AG04449 (cell line): Measurements from ENCODE around the gene RTP4.
A peak's percentile ranks its signal among the peaks of the same experiment; 100 is the strongest.
"Not testable (repeated sequence)": the region's sequence is repeated elsewhere in the genome, so short reads cannot be mapped to it uniquely, and the experiment has no call there.

Experiments used
- CTCF ChIA-PET: fragments of 350-600 bp; formaldehyde crosslinking; extraction: SDS; loops from one replicate; lab custom pipeline; 2021; ENCODE audit warnings: antibody characterized with exemption; lab: Yijun Ruan, JAX
- POLR2A ChIA-PET: fragments of 400-600, 350-600 bp; formaldehyde crosslinking; extraction: SDS; loops from one replicate; lab custom pipeline; 2020; ENCODE audit warnings: antibody characterized with exemption, inconsistent platforms; lab: Yijun Ruan, JAX
- DNase-seq: peaks from one replicate; pipeline ENCODE4 v3.0.0-alpha.2; 2010; ENCODE audit warnings: low read depth, low spot score
- H3K4me3 ChIP-seq: 2 replicates; pipeline ENCODE4 v1.5.1; 2011; ENCODE audit warnings: low read depth, mild to moderate bottlenecking, control low read depth, low read length
- TF ChIP-seq, protein P1 (sequence below): IDR thresholded peaks from one replicate; pipeline ENCODE4 v1.5.1; 2011; ENCODE audit warnings: mild to moderate bottlenecking, moderate library complexity, low read length, control low read depth, inconsistent platforms; ENCODE audit not compliant: insufficient read depth; ENCODE audit errors: missing control alignments

RTP4 gene

DNA sequence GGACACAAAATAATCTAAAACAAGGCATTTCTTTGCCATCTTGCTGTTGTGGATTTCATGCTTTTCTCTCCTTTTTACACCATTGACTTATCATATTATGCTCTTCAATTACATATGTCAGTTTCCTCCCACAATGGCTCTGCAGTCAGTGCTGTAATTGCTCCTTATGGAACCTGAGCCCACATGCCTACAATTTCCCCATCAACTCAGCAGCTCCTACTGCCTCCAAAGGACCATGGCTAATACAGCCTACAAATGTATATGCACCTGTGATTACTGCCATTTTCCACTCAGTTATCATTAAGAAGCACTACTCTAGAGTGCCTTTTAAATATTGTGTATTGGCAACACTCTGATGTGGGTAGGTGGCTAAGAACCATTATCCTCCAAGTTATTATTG, 30.8 kb downstream of the RTP4 start:
- no peak for DNase-seq
- TF ChIP-seq, protein P1, sequence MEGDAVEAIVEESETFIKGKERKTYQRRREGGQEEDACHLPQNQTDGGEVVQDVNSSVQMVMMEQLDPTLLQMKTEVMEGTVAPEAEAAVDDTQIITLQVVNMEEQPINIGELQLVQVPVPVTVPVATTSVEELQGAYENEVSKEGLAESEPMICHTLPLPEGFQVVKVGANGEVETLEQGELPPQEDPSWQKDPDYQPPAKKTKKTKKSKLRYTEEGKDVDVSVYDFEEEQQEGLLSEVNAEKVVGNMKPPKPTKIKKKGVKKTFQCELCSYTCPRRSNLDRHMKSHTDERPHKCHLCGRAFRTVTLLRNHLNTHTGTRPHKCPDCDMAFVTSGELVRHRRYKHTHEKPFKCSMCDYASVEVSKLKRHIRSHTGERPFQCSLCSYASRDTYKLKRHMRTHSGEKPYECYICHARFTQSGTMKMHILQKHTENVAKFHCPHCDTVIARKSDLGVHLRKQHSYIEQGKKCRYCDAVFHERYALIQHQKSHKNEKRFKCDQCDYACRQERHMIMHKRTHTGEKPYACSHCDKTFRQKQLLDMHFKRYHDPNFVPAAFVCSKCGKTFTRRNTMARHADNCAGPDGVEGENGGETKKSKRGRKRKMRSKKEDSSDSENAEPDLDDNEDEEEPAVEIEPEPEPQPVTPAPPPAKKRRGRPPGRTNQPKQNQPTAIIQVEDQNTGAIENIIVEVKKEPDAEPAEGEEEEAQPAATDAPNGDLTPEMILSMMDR: no peak
- H3K4me3 ChIP-seq: no peak overlapping the region
- CTCF ChIA-PET: no interaction called here
- POLR2A ChIA-PET: no interaction called here

DNA sequence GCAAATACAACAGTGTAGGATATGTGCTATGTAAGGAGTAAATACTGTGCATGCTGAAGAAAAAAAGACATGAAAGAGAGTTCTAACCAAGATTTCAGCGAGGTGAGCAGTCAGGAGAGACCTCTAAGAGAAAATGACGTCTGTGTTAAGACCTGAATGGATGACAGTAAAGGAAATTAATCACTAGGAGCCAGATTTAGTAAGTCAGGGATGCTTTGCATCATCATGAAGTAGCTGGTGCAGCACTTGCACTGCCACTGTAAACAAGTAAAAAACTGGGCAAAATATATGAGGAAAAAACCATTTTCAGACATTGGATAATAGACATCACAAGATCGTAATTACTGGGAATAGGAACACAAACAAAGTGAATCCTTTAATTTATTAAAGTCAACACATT, 32.6 kb downstream of the RTP4 start:
- ChIA-PET CTCF (interaction anchor here (1.1 kb wide), 1 partner anchor 278 kb away, joined by 4 read pairs; no protein-coding TSS in a partner anchor), POLR2A (no interaction called here)
- TF ChIP-seq, protein P1: no peak
- no peak for DNase-seq
- H3K4me3 ChIP-seq: no peak overlapping the region

DNA sequence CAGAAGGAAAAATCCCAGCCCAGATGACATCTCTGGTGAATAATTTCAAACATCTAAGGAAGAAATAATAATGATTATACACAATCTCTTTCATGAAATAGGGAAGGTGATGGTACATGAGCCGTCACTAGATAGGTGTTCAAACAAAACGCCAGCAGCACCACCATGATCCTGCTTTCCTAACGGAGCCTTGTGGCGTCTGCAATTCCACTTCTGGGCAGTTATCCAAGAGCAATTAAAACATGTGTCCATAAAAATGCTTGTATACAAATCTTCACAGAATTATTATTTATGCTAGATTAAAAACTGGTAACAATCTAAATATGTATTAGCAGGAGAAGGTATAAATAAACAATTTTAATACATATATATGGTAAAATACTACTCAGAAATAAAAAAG, 33.7 kb downstream of the RTP4 start:
- TF ChIP-seq, protein P1: no peak
- no peak overlapping the region for H3K4me3 ChIP-seq
- no peak for DNase-seq
- ChIA-PET CTCF (interaction anchor here (1.0 to 1.1 kb wide), 2 partner anchors 83 to 277 kb away, joined by 3 to 4 read pairs; no protein-coding TSS in a partner anchor), POLR2A (no interaction called here)

DNA sequence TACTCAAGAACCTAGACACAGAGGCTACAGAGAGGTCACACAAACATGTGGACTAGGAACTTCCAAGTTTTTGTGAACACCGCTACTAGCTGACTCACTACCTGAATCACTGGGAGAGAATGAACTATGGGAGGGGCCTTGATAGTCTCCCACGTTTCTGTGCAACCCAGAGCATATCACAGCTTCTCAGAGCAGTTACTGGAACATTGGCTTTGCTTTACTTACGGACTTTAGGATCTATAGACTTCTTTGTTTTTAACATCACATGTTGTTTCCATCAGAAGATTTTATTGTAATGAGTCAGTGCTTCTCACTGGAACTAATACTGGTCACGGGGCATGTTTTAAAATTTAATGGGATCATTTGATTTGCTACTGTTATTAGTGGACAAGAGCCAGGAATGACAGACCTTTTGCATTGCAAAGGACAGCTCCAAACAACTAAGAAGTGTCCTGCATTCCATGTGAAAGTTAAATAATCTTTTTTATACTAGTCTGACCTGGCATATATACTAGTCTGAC, 35.6 kb downstream of the RTP4 start:
- peak; percentile 73 for DNase-seq
- TF ChIP-seq, protein P1: no peak
- POLR2A ChIA-PET: no interaction called here
- CTCF ChIA-PET: interaction anchor here (1.0 to 2.1 kb wide), 3 partner anchors 9 to 86 kb away, joined by 3 to 6 read pairs (median 4); no protein-coding TSS in a partner anchor
- H3K4me3 ChIP-seq: no peak overlapping the region

DNA sequence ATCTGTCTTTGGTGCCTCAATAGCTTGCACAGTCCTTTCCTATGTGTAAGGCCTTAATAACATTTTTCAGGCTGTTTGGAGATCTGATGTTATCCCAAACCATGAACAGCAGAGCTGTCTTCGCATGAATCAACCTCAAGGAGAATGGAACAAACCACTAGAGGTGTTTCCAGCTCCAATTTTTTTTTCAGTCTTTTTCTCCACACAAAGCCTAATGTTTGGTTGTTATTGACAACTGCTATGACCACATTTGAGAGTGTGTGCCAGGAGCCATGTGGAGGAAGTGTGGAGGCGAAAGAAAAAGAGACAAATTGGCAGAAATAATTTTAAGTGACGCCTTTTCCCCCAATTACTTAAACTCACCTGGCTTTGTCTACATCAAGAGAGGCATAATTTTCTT, 38.7 kb downstream of the RTP4 start:
- POLR2A ChIA-PET: no interaction called here
- TF ChIP-seq, protein P1: no peak
- no peak overlapping the region for H3K4me3 ChIP-seq
- CTCF ChIA-PET: interaction anchor here (1.2 kb wide), 1 partner anchor 10 kb away, joined by 3 read pairs; no protein-coding TSS in a partner anchor
- DNase-seq: no peak

DNA sequence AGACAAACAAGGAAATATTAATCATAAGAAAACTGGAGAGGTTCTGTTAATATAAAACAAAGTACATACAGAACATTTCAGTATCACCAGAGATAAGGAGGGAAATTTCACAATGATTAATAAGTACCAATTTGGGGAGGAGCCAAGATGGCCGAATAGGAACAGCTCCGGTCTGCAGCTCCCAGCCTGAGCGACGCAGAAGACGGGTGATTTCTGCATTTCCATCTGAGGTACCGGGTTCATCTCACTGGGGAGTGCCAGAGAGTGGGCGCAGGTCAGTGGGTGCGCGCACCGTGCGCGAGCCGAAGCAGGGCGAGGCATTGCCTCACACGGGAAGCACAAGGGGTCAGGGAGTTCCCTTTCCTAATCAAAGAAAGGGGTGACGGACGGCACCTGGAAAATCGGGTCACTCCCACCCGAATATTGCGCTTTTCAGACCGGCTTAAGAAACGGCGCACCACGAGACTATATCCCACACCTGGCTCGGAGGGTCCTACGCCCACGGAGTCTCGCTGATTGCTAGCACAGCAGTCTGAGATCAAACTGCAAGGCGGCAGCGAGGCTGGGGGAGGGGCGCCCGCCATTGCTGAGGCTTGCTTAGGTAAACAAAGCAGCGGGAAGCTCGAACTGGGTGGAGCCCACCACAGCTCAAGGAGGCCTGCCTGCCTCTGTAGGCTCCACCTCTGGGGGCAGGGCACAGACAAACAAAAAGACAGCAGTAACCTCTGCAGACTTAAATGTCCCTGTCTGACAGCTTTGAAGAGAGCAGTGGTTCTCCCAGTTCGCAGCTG, 44.0 kb downstream of the RTP4 start:
- H3K4me3 ChIP-seq, DNase-seq, POLR2A ChIA-PET, CTCF ChIA-PET: not testable (repeated sequence)
